ENCODE data around the gene GABRR3. TPM values are rescaled to one million over a fixed set of nuclear protein-coding genes. Genes with fewer than 3 reads are reported as not detected.

The GABRR3 gene
- polyA plus RNA-seq, 1 of the 3 experiments (the other 2 are of a cell fraction), result not detected

- TF ChIP-seq CTCF (IDR thresholded peaks at IDR 0.05), result no peak
Measured at GRCh38 chr3:98034486-98034885, 629 bp downstream of the GABRR3 start (continued).

- no peaks in the 10 kb centered on the region for H3K79me2 ChIP-seq (ENCODE audit: insufficient read depth)
- CTCF ChIA-PET, result interaction anchor here (0.5 to 1.7 kb wide), 4 partner anchors 10 to 1088 kb away, joined by 3 to 6 read pairs (median 4); no protein-coding TSS in a partner anchor
- no peaks in the 10 kb centered on the region for H3K36me3 ChIP-seq (replicated peaks in 1 of 2; ENCODE audit: control insufficient read depth in 1 of 2, insufficient read depth in 2 of 2, low read length in 1 of 2)
- no peak overlapping the region for H2AFZ ChIP-seq (ENCODE audit: low read depth)
- H3K27ac ChIP-seq (ENCODE audit: low read depth in 2 of 2, low read length in 1 of 2), result no peak overlapping the region
- TF ChIP-seq RAD21 (IDR thresholded peaks at IDR 0.05; ENCODE audit: low read length), result no peak
- no peak for DNase-seq
- H3K9me2 ChIP-seq, result no peaks in the 10 kb centered on the region
- POLR2A ChIA-PET, result no interaction called here
- H3K9ac ChIP-seq, result no peak overlapping the region
- H3K27me3 ChIP-seq (ENCODE audit: insufficient read depth), result no peaks in the 10 kb centered on the region; the same call in 1 of the 2 replicates
- no peaks in the 10 kb centered on the region for H3K9me3 ChIP-seq
- no peak overlapping the region for H3K4me2 ChIP-seq
- H4K20me1 ChIP-seq (ENCODE audit: insufficient read depth), result no peaks in the 10 kb centered on the region
- 4% methylated on average over 2 of the region's 2 CpGs for WGBS (ENCODE audit: low lambda C conversion rate)
- no peaks in the 10 kb centered on the region for H3K4me1 ChIP-seq (ENCODE audit: control insufficient read depth in 1 of 2, insufficient read depth in 2 of 2, low read depth in 1 of 2, low read length in 1 of 2)
- H3K4me3 ChIP-seq (ENCODE audit: low read depth in 2 of 2, low read length in 1 of 2), result no peak overlapping the region
- H3F3A ChIP-seq (replicated peaks; ENCODE audit: insufficient read depth), result no peaks in the 10 kb centered on the region
Measured at GRCh38 chr3:98034036-98034435, 1.1 kb downstream of the GABRR3 start.

DNA sequence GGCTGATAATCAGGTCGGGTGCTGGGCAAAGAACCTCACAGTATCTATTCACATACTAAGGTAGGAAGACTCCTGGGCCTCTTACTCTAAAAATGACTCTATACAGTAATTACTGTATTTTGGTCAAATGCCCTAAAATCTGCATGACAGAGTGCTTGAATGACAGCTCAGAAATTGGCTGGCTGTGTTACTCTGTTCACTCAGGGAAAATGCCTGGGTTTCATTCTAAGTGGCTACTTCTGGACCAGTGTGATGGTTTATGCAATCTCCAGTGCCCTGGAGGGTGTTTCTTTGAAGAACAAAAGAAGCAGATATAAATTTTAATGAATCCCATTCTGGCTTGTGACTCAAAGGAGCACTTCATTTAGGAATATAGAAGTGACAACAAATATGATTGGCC is 2.2 kb downstream of the GABRR3 start:
- H3K79me2 ChIP-seq (ENCODE audit: insufficient read depth), result no peaks in the 10 kb centered on the region
- no peak overlapping the region for H3K4me2 ChIP-seq
- H3K9ac ChIP-seq, result no peak overlapping the region
- H3K9me3 ChIP-seq, result no peaks in the 10 kb centered on the region
- H3K4me1 ChIP-seq (ENCODE audit: control insufficient read depth in 1 of 2, insufficient read depth in 2 of 2, low read depth in 1 of 2, low read length in 1 of 2), result no peaks in the 10 kb centered on the region
- TF ChIP-seq NRF1 (IDR thresholded peaks at IDR 0.05; ENCODE audit: low read depth, low read length) (no peak), FOXJ3 (CRISPR knock-in tag; IDR thresholded peaks at IDR 0.05) (no peak), EZH2phosphoT487 (IDR thresholded peaks at IDR 0.05; ENCODE audit: borderline replicate concordance, low read depth) (no peak), NFIC (IDR thresholded peaks at IDR 0.05; ENCODE audit: borderline replicate concordance) (no peak), CTCF (IDR thresholded peaks at IDR 0.05) (no peak), SMC3 (IDR thresholded peaks at IDR 0.05; ENCODE audit: low read depth, low read length) (no peak), SIN3A (IDR thresholded peaks at IDR 0.05; ENCODE audit: borderline replicate concordance, low read depth, low read length) (no peak), ELF1 (IDR thresholded peaks at IDR 0.05) (no peak)
- H3K4me3 ChIP-seq (ENCODE audit: low read depth in 2 of 2, low read length in 1 of 2), result no peak overlapping the region
- H3K36me3 ChIP-seq (replicated peaks in 1 of 2; ENCODE audit: control insufficient read depth in 1 of 2, insufficient read depth in 2 of 2, low read length in 1 of 2), result no peaks in the 10 kb centered on the region
- no peaks in the 10 kb centered on the region; the same call in 1 of the 2 replicates for H3K27me3 ChIP-seq (ENCODE audit: insufficient read depth)
- no peak for DNase-seq
- H4K20me1 ChIP-seq (ENCODE audit: insufficient read depth), result no peaks in the 10 kb centered on the region
- no peaks in the 10 kb centered on the region for H3K9me2 ChIP-seq
- H3F3A ChIP-seq (replicated peaks; ENCODE audit: insufficient read depth), result no peaks in the 10 kb centered on the region
- no peak overlapping the region for H2AFZ ChIP-seq (ENCODE audit: low read depth)
- 0% methylated on average over 1 of the region's 1 CpG for WGBS (ENCODE audit: low lambda C conversion rate)
- no peak overlapping the region for H3K27ac ChIP-seq (ENCODE audit: low read depth in 2 of 2, low read length in 1 of 2)
- ChIA-PET POLR2A (no interaction called here), CTCF (interaction anchor here (1.7 kb wide), 1 partner anchor 10 kb away, joined by 6 read pairs; no protein-coding TSS in a partner anchor)
